ENCODE results near the gene RANBP3.

Gene RANBP3

DNA sequence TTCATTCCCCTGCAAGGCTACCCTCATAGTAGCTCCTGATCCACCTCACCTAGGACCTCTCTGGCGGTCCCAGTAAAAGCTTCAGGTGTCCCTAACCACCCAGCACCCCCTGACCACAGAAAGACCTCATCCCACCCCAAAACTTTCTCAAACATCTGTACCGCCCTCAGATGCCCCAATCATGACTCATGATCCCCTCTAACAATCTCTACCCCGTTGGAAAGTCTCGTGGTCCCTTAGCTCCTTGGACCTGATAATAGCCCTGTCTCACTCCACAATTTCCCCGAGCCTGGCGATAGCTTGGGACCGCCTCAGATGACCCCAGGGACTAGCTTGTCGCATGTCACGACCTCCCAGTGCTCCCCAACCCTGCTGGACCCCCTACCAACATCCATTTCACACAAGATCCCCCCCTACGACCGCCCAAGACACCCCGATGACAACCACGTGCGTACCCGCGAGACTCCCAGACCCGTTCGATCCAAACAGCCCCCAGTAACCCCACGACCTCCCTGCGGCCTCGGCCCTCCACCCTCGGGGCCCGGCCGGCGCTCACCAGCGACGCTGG lies 74.8 kb downstream of the RANBP3 start (continued):
- TF ChIP-seq, protein P1, sequence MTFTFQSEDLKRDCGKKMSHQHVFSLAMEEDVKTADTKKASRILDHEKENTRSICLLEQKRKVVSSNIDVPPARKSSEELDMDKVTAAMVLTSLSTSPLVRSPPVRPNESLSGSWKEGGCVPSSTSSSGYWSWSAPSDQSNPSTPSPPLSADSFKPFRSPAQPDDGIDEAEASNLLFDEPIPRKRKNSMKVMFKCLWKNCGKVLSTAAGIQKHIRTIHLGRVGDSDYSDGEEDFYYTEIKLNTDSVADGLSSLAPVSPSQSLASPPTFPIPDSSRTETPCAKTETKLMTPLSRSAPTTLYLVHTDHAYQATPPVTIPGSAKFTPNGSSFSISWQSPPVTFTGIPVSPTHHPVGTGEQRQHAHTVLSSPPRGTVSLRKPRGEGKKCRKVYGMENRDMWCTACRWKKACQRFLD (tag by site-specific recombination; IDR thresholded peaks at IDR 0.05): no peak
- TF ChIP-seq MEIS1 (CRISPR knock-in tag; IDR thresholded peaks at IDR 0.05; ENCODE audit: borderline replicate concordance) (no peak), ZNF561 (tag by site-specific recombination; IDR thresholded peaks at IDR 0.05; ENCODE audit: borderline replicate concordance) (no peak), RBAK (tag by site-specific recombination; IDR thresholded peaks at IDR 0.05) (no peak), ZNF133 (tag by site-specific recombination; IDR thresholded peaks at IDR 0.05) (no peak), ZNF585B (tag by site-specific recombination; IDR thresholded peaks at IDR 0.05) (no peak), ZNF350 (tag by site-specific recombination; IDR thresholded peaks at IDR 0.05) (no peak), ZNF114 (tag by site-specific recombination; IDR thresholded peaks at IDR 0.05) (no peak), ZSCAN30 (tag by site-specific recombination; IDR thresholded peaks at IDR 0.05) (no peak), ZNF521 (tag by site-specific recombination; IDR thresholded peaks at IDR 0.05) (no peak), ZNF19 (tag by site-specific recombination; IDR thresholded peaks at IDR 0.05; ENCODE audit: low read depth) (no peak), OSR2 (tag by site-specific recombination; IDR thresholded peaks at IDR 0.05) (no peak), ZNF433 (tag by site-specific recombination; IDR thresholded peaks at IDR 0.05; ENCODE audit: low read depth) (no peak), ZNF530 (tag by site-specific recombination; IDR thresholded peaks at IDR 0.05; ENCODE audit: low read depth) (no peak), HOXA7 (CRISPR knock-in tag; IDR thresholded peaks at IDR 0.05; ENCODE audit: borderline replicate concordance) (no peak), ZNF266 (tag by site-specific recombination; IDR thresholded peaks at IDR 0.05; ENCODE audit: low read depth) (no peak), ZNF843 (tag by site-specific recombination; IDR thresholded peaks at IDR 0.05) (no peak), ZNF792 (tag by site-specific recombination; IDR thresholded peaks at IDR 0.05) (no peak)
- TF ChIP-seq, protein P2, sequence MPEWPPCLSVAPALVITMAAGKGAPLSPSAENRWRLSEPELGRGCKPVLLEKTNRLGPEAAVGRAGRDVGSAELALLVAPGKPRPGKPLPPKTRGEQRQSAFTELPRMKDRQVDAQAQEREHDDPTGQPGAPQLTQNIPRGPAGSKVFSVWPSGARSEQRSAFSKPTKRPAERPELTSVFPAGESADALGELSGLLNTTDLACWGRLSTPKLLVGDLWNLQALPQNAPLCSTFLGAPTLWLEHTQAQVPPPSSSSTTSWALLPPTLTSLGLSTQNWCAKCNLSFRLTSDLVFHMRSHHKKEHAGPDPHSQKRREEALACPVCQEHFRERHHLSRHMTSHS (tag by site-specific recombination; IDR thresholded peaks at IDR 0.05): 0 out of 2 replicates have a peak, but pooled peaks have one; percentile 25
- TF ChIP-seq, protein P3, sequence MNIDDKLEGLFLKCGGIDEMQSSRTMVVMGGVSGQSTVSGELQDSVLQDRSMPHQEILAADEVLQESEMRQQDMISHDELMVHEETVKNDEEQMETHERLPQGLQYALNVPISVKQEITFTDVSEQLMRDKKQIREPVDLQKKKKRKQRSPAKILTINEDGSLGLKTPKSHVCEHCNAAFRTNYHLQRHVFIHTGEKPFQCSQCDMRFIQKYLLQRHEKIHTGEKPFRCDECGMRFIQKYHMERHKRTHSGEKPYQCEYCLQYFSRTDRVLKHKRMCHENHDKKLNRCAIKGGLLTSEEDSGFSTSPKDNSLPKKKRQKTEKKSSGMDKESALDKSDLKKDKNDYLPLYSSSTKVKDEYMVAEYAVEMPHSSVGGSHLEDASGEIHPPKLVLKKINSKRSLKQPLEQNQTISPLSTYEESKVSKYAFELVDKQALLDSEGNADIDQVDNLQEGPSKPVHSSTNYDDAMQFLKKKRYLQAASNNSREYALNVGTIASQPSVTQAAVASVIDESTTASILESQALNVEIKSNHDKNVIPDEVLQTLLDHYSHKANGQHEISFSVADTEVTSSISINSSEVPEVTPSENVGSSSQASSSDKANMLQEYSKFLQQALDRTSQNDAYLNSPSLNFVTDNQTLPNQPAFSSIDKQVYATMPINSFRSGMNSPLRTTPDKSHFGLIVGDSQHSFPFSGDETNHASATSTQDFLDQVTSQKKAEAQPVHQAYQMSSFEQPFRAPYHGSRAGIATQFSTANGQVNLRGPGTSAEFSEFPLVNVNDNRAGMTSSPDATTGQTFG (tag by site-specific recombination; IDR thresholded peaks at IDR 0.05; ENCODE audit: borderline replicate concordance): no peak
- TF ChIP-seq, protein P4, sequence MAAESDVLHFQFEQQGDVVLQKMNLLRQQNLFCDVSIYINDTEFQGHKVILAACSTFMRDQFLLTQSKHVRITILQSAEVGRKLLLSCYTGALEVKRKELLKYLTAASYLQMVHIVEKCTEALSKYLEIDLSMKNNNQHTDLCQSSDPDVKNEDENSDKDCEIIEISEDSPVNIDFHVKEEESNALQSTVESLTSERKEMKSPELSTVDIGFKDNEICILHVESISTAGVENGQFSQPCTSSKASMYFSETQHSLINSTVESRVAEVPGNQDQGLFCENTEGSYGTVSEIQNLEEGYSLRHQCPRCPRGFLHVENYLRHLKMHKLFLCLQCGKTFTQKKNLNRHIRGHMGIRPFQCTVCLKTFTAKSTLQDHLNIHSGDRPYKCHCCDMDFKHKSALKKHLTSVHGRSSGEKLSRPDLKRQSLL (tag by site-specific recombination; IDR thresholded peaks at IDR 0.05): no peak
- TF ChIP-seq, protein P5, sequence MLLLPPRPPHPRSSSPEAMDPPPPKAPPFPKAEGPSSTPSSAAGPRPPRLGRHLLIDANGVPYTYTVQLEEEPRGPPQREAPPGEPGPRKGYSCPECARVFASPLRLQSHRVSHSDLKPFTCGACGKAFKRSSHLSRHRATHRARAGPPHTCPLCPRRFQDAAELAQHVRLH (tag by site-specific recombination; IDR thresholded peaks at IDR 0.05): no peak

DNA sequence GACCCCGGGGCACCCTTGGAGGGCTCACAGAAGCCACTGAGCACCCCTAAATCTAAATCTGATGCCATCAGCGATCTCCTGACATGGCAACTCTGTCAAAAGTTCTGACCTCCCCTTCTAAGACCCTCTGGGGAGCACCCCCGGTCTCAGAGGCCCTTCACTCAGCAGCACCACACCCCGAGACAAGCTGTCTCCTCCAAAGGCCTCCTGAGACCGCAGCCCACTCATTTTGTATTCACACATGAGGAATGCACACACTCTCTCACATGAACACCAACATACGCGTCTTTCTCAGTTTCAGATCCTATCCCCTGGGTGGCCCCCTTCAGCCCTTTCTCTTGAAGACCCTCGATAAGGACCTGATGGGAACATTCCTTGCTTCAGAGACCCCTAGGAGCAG lies 77.0 kb downstream of the RANBP3 start:
- ChIA-PET POLR2A (no interaction called here), CTCF (interaction anchor here (0.9 to 6.5 kb wide), 4 partner anchors 10 to 211 kb away, joined by 3 to 56 read pairs (median 10); partner anchors contain the start of gene NRTN)
- H3K36me3 ChIP-seq (ENCODE audit: control insufficient read depth in 2 of 2, insufficient read depth in 1 of 2, low read length in 2 of 2): peaks cover 4 to 29% of the 10 kb centered on the region in 2 experiments; a peak in 2 of 3 replicates
- no peak overlapping the region for H3K27ac ChIP-seq (ENCODE audit: extremely low read depth, low read depth, low read length)
- H3K4me1 ChIP-seq (ENCODE audit: control insufficient read depth, insufficient read depth, low read length): no peaks in the 10 kb centered on the region
- no peaks in the 10 kb centered on the region for H3K9me3 ChIP-seq (ENCODE audit: control insufficient read depth, insufficient read depth, low read depth, low read length)
- no peak overlapping the region for H3K4me3 ChIP-seq (ENCODE audit: low read depth, low read length)
- TF ChIP-seq GLI2 (tag by site-specific recombination; IDR thresholded peaks at IDR 0.05; ENCODE audit: borderline replicate concordance, low read depth) (no peak), ZNF701 (tag by site-specific recombination; IDR thresholded peaks at IDR 0.05) (no peak), SP7 (tag by site-specific recombination; IDR thresholded peaks at IDR 0.05) (no peak), TCF7L2 (IDR thresholded peaks at IDR 0.05; ENCODE audit: borderline replicate concordance, low read depth, low read length) (no peak), SCRT2 (tag by site-specific recombination; IDR thresholded peaks at IDR 0.05) (no peak), ZFP3 (tag by site-specific recombination; IDR thresholded peaks at IDR 0.05; ENCODE audit: low read depth) (no peak), ZNF843 (tag by site-specific recombination; IDR thresholded peaks at IDR 0.05) (no peak), KLF9 (tag by site-specific recombination; IDR thresholded peaks at IDR 0.05; ENCODE audit: low read depth) (no peak)
- TF ChIP-seq, protein P6, sequence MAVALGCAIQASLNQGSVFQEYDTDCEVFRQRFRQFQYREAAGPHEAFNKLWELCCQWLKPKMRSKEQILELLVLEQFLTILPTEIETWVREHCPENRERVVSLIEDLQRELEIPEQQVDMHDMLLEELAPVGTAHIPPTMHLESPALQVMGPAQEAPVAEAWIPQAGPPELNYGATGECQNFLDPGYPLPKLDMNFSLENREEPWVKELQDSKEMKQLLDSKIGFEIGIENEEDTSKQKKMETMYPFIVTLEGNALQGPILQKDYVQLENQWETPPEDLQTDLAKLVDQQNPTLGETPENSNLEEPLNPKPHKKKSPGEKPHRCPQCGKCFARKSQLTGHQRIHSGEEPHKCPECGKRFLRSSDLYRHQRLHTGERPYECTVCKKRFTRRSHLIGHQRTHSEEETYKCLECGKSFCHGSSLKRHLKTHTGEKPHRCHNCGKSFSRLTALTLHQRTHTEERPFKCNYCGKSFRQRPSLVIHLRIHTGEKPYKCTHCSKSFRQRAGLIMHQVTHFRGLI (tag by site-specific recombination; IDR thresholded peaks at IDR 0.05): no peak
